ENCODE results near the gene YARS1.

GRCh38 chr1:32742956-32743355, 74.2 kb downstream of the YARS1 start:
- TF ChIP-seq, protein P1, sequence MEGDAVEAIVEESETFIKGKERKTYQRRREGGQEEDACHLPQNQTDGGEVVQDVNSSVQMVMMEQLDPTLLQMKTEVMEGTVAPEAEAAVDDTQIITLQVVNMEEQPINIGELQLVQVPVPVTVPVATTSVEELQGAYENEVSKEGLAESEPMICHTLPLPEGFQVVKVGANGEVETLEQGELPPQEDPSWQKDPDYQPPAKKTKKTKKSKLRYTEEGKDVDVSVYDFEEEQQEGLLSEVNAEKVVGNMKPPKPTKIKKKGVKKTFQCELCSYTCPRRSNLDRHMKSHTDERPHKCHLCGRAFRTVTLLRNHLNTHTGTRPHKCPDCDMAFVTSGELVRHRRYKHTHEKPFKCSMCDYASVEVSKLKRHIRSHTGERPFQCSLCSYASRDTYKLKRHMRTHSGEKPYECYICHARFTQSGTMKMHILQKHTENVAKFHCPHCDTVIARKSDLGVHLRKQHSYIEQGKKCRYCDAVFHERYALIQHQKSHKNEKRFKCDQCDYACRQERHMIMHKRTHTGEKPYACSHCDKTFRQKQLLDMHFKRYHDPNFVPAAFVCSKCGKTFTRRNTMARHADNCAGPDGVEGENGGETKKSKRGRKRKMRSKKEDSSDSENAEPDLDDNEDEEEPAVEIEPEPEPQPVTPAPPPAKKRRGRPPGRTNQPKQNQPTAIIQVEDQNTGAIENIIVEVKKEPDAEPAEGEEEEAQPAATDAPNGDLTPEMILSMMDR (IDR thresholded peaks at IDR 0.05; ENCODE audit: low read length) = no peak
- no peak for TF ChIP-seq EZH2 (optimal IDR thresholded peaks at IDR 0.05; ENCODE audit: low read depth, low read length)
